Measurements from ENCODE around the gene CTR9.

Gene CTR9

GRCh38 chr11:10750838-10751580 lies at the start of gene CTR9:
Gene CTR9 (plus strand): TSS chr11:10751246. CDS start chr11:10751413, 167 bp downstream.
- peaks cover 24% of the 10 kb centered on the region for H3K4me1 Mint-ChIP-seq (ENCODE audit: low read depth)
- H3K9me3 Mint-ChIP-seq (ENCODE audit: low read depth): no peaks in the 10 kb centered on the region
- no peaks in the 10 kb centered on the region for H3K27me3 Mint-ChIP-seq
- H3K4me3 Mint-ChIP-seq: peak within 1 kb of the TSS; percentile 96
- peaks cover 9% of the 10 kb centered on the region for H3K36me3 Mint-ChIP-seq
- H3K27ac Mint-ChIP-seq: peak within 1 kb of the TSS; percentile 92

- Mint-ChIP-seq H3K9me3 (ENCODE audit: low read depth) (no peaks in the 10 kb centered on the region), H3K27me3 (peaks cover 2% of the 10 kb centered on the region), H3K27ac (no peak overlapping the region), H3K4me3 (no peak overlapping the region), H3K4me1 (ENCODE audit: low read depth) (no peaks in the 10 kb centered on the region), H3K36me3 (no peaks in the 10 kb centered on the region)
These were observed 49.1 kb upstream of the CTR9 start for GRCh38 chr11:10701982-10702381.

- Mint-ChIP-seq H3K9me3 (ENCODE audit: low read depth) (no peaks in the 10 kb centered on the region), H3K27ac (no peak overlapping the region), H3K4me3 (no peak overlapping the region), H3K36me3 (no peaks in the 10 kb centered on the region), H3K4me1 (ENCODE audit: low read depth) (no peaks in the 10 kb centered on the region), H3K27me3 (no peaks in the 10 kb centered on the region)
These were observed 42.9 kb upstream of the CTR9 start for GRCh38 chr11:10708131-10708530.

- H3K27me3 Mint-ChIP-seq: no peaks in the 10 kb centered on the region
- H3K27ac Mint-ChIP-seq: no peak overlapping the region
- H3K4me1 Mint-ChIP-seq (ENCODE audit: low read depth): no peaks in the 10 kb centered on the region
- no peaks in the 10 kb centered on the region for H3K36me3 Mint-ChIP-seq
- no peaks in the 10 kb centered on the region for H3K9me3 Mint-ChIP-seq (ENCODE audit: low read depth)
- no peak overlapping the region for H3K4me3 Mint-ChIP-seq
These were observed 41.6 kb upstream of the CTR9 start for GRCh38 chr11:10709299-10710086.

GRCh38 chr11:10715571-10715970 lies 35.5 kb upstream of the CTR9 start:
- no peaks in the 10 kb centered on the region for H3K36me3 Mint-ChIP-seq
- H3K27ac Mint-ChIP-seq: no peak overlapping the region
- no peaks in the 10 kb centered on the region for H3K4me1 Mint-ChIP-seq (ENCODE audit: low read depth)
- H3K27me3 Mint-ChIP-seq: peaks cover 10% of the 10 kb centered on the region
- H3K9me3 Mint-ChIP-seq (ENCODE audit: low read depth): no peaks in the 10 kb centered on the region
- no peak overlapping the region for H3K4me3 Mint-ChIP-seq

GRCh38 chr11:10716122-10716521 lies 34.9 kb upstream of the CTR9 start:
- no peak overlapping the region for H3K27ac Mint-ChIP-seq
- no peaks in the 10 kb centered on the region for H3K4me1 Mint-ChIP-seq (ENCODE audit: low read depth)
- peaks cover 10% of the 10 kb centered on the region for H3K27me3 Mint-ChIP-seq
- H3K36me3 Mint-ChIP-seq: no peaks in the 10 kb centered on the region
- no peak overlapping the region for H3K4me3 Mint-ChIP-seq
- no peaks in the 10 kb centered on the region for H3K9me3 Mint-ChIP-seq (ENCODE audit: low read depth)

GRCh38 chr11:10716543-10717259 lies 34.3 kb upstream of the CTR9 start:
- H3K4me3 Mint-ChIP-seq: no peak overlapping the region
- H3K4me1 Mint-ChIP-seq (ENCODE audit: low read depth): no peaks in the 10 kb centered on the region
- H3K27me3 Mint-ChIP-seq: peaks cover 10% of the 10 kb centered on the region
- no peaks in the 10 kb centered on the region for H3K9me3 Mint-ChIP-seq (ENCODE audit: low read depth)
- no peak overlapping the region for H3K27ac Mint-ChIP-seq
- no peaks in the 10 kb centered on the region for H3K36me3 Mint-ChIP-seq

- no peaks in the 10 kb centered on the region for H3K9me3 Mint-ChIP-seq (ENCODE audit: low read depth)
- no peak overlapping the region for H3K4me3 Mint-ChIP-seq
- H3K27ac Mint-ChIP-seq: no peak overlapping the region
- no peaks in the 10 kb centered on the region for H3K36me3 Mint-ChIP-seq
- peaks cover 12% of the 10 kb centered on the region for H3K27me3 Mint-ChIP-seq
- peaks cover 2% of the 10 kb centered on the region for H3K4me1 Mint-ChIP-seq (ENCODE audit: low read depth)
These were observed 31.4 kb upstream of the CTR9 start for GRCh38 chr11:10719616-10720015.

GRCh38 chr11:10720881-10721376 lies 30.1 kb upstream of the CTR9 start:
- no peak overlapping the region for H3K27ac Mint-ChIP-seq
- no peaks in the 10 kb centered on the region for H3K36me3 Mint-ChIP-seq
- peaks cover 13% of the 10 kb centered on the region for H3K4me1 Mint-ChIP-seq (ENCODE audit: low read depth)
- peaks cover 12% of the 10 kb centered on the region for H3K27me3 Mint-ChIP-seq
- H3K4me3 Mint-ChIP-seq: no peak overlapping the region
- no peaks in the 10 kb centered on the region for H3K9me3 Mint-ChIP-seq (ENCODE audit: low read depth)

GRCh38 chr11:10722307-10722706 lies 28.7 kb upstream of the CTR9 start:
- no peak overlapping the region for H3K4me3 Mint-ChIP-seq
- H3K36me3 Mint-ChIP-seq: no peaks in the 10 kb centered on the region
- H3K27ac Mint-ChIP-seq: no peak overlapping the region
- H3K27me3 Mint-ChIP-seq: peaks cover 13% of the 10 kb centered on the region
- no peaks in the 10 kb centered on the region for H3K9me3 Mint-ChIP-seq (ENCODE audit: low read depth)
- peaks cover 20% of the 10 kb centered on the region for H3K4me1 Mint-ChIP-seq (ENCODE audit: low read depth)

GRCh38 chr11:10725114-10725906 lies 25.7 kb upstream of the CTR9 start:
- H3K4me1 Mint-ChIP-seq (ENCODE audit: low read depth): peaks cover 20% of the 10 kb centered on the region
- H3K27me3 Mint-ChIP-seq: peaks cover 3% of the 10 kb centered on the region
- H3K4me3 Mint-ChIP-seq: peak overlapping the region; percentile 42
- H3K9me3 Mint-ChIP-seq (ENCODE audit: low read depth): no peaks in the 10 kb centered on the region
- no peaks in the 10 kb centered on the region for H3K36me3 Mint-ChIP-seq
- peak overlapping the region; percentile 82 for H3K27ac Mint-ChIP-seq

- peak overlapping the region; percentile 82 for H3K27ac Mint-ChIP-seq
- no peaks in the 10 kb centered on the region for H3K9me3 Mint-ChIP-seq (ENCODE audit: low read depth)
- peaks cover 20% of the 10 kb centered on the region for H3K4me1 Mint-ChIP-seq (ENCODE audit: low read depth)
- no peaks in the 10 kb centered on the region for H3K36me3 Mint-ChIP-seq
- H3K4me3 Mint-ChIP-seq: peak overlapping the region; percentile 22
- H3K27me3 Mint-ChIP-seq: peaks cover 3% of the 10 kb centered on the region
These were observed 25.2 kb upstream of the CTR9 start for GRCh38 chr11:10725907-10726253.

- H3K36me3 Mint-ChIP-seq: no peaks in the 10 kb centered on the region
- H3K4me3 Mint-ChIP-seq: no peak overlapping the region
- H3K27me3 Mint-ChIP-seq: peaks cover 3% of the 10 kb centered on the region
These were observed 23.7 kb upstream of the CTR9 start for GRCh38 chr11:10727146-10727851.

GRCh38 chr11:10728154-10728553 lies 22.9 kb upstream of the CTR9 start:
- Mint-ChIP-seq H3K4me1 (ENCODE audit: low read depth) (peaks cover 20% of the 10 kb centered on the region), H3K36me3 (no peaks in the 10 kb centered on the region), H3K4me3 (no peak overlapping the region), H3K27ac (no peak overlapping the region), H3K27me3 (peaks cover 3% of the 10 kb centered on the region), H3K9me3 (ENCODE audit: low read depth) (no peaks in the 10 kb centered on the region)

More at GRCh38 chr11:10727146-10727851, 23.7 kb upstream of the CTR9 start:
- H3K4me1 Mint-ChIP-seq (ENCODE audit: low read depth): peaks cover 20% of the 10 kb centered on the region
- no peak overlapping the region for H3K27ac Mint-ChIP-seq
- no peaks in the 10 kb centered on the region for H3K9me3 Mint-ChIP-seq (ENCODE audit: low read depth)

Data from activated naive CD8-positive, alpha-beta T cell (primary cell).